IPS-18c (cell line): ENCODE data around the gene HEBP2.

Source experiments
- H3K4me3 ChIP-seq: 2 replicates; pipeline ENCODE4 v1.7.0; 2013; ENCODE audit warnings: low read depth, mild to moderate bottlenecking, low read length, moderate library complexity; ENCODE audit not compliant: insufficient read depth
- H3K9me3 ChIP-seq: one replicate; pipeline ENCODE4 v1.6.1; 2013; ENCODE audit warnings: mild to moderate bottlenecking, low read length, moderate library complexity; ENCODE audit not compliant: control insufficient read depth, insufficient read depth

HEBP2 gene

DNA sequence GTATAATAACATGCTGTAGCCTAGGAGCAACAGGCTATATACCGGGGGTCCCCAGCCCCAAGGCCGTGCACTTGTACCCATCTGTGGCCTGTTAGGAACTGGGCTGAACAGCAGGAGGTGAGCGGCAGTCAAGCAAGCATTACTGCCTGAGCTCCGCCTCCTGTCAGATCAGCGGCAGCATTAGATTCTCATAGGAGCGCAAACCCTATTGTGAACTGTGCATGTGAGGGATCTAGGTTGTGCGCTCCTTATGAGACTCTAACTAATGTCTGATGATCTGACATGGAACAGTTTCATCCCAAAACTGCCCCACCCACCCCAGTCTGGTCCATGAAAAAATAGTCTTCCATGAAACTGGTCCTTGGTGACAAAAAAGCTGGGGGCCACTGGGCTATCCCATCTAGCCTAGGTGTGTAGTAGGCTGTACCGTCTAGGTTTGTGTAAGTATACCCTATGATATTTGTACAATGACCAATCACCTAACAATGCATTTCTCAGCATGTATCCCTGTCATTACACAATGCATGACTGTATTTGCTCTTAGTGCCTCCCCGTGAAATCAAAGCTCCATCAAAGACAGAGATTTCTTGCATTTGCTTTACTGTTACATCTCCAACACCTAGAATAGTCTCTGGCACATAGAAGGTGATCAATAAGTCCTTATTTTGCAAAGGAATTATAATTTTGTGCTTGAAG, 64.4 kb downstream of the HEBP2 start:
- Histone ChIP-seq H3K9me3 (no peaks in the 10 kb centered on the region), H3K4me3 (no peak overlapping the region)
